CD14-positive monocyte (primary cell): ENCODE data around the gene EVL. TPM values are rescaled to one million over a fixed set of nuclear protein-coding genes. Genes with fewer than 3 reads are reported as not detected.

Experiments used
- DNase-seq, 3 donors: peaks; one replicate each; pipeline ENCODE4 v3.0.0-alpha.2; 2011 to 2022
- H2AFZ ChIP-seq: 2 replicates; pipeline ENCODE4 v1.6.0; 2012; ENCODE audit warnings: mild to moderate bottlenecking, low read depth, low read length, inconsistent platforms; ENCODE audit not compliant: insufficient read depth, poor library complexity, severe bottlenecking
- H3K27ac ChIP-seq, 2 donors: 1 replicate in 1 of 2; 2 replicates in 1 of 2; pipeline ENCODE4 v1.5.1; 2012 to 2013; ENCODE audit warnings: low read length in 2 of 2, control low read depth in 1 of 2, inconsistent platforms in 1 of 2, low read depth in 1 of 2, mild to moderate bottlenecking in 1 of 2
- H3K27me3 ChIP-seq, 2 donors: one replicate each; pipeline versions ENCODE4 v1.6.0 to v1.6.1; 2011 to 2013; ENCODE audit warnings: low read length in 2 of 2; ENCODE audit not compliant: control insufficient read depth in 2 of 2, insufficient read depth in 2 of 2
- H3K36me3 ChIP-seq, 2 donors: replicated peaks in 1 of 2; 1 replicate in 1 of 2; 2 replicates in 1 of 2; pipeline versions ENCODE4 v1.5.1 to v1.6.1; 2012 to 2013; ENCODE audit warnings: low read length in 2 of 2, control low read depth in 1 of 2, inconsistent platforms in 1 of 2, mild to moderate bottlenecking in 1 of 2; ENCODE audit not compliant: insufficient read depth in 2 of 2, control insufficient read depth in 1 of 2
- H3K4me1 ChIP-seq, 2 donors: 1 replicate in 1 of 2; 2 replicates in 1 of 2; pipeline versions ENCODE4 v1.5.1 to v1.6.1; 2012 to 2013; ENCODE audit warnings: low read length in 2 of 2, control low read depth in 1 of 2, inconsistent platforms in 1 of 2, mild to moderate bottlenecking in 1 of 2, moderate library complexity in 1 of 2; ENCODE audit not compliant: insufficient read depth in 2 of 2, control insufficient read depth in 1 of 2
- H3K4me2 ChIP-seq: replicated peaks from 2 replicates; pipeline ENCODE3; 2012; ENCODE audit warnings: low read length, moderate library complexity, mild to moderate bottlenecking; ENCODE audit not compliant: poor library complexity, severe bottlenecking; ENCODE audit errors: extremely low read depth
- H3K4me3 ChIP-seq, 3 experiments: fragments of 200-600 bp in 1 of 3; sonication (generic) in 1 of 3; replicated peaks in 1 of 3; 1 replicate in 2 of 3; 2 replicates in 1 of 3; pipeline ENCODE4 v1.5.1; 2011 to 2013; ENCODE audit warnings: low read length in 3 of 3, mild to moderate bottlenecking in 3 of 3, control low read depth in 2 of 3, low read depth in 2 of 3, inconsistent platforms in 1 of 3, moderate library complexity in 1 of 3
- H3K79me2 ChIP-seq: 2 replicates; pipeline ENCODE4 v1.6.0; 2012; ENCODE audit warnings: mild to moderate bottlenecking, control low read depth, inconsistent platforms, low read length, moderate library complexity; ENCODE audit not compliant: insufficient read depth
- H3K9ac ChIP-seq: 2 replicates; pipeline ENCODE4 v1.6.0; 2017; ENCODE audit warnings: low read length, mild to moderate bottlenecking; ENCODE audit not compliant: insufficient read depth, poor library complexity, severe bottlenecking
- H3K9me3 ChIP-seq, 2 donors: replicated peaks in 1 of 2; 1 replicate in 1 of 2; 2 replicates in 1 of 2; pipeline versions ENCODE4 v1.5.1 to v1.6.1; 2012 to 2013; ENCODE audit warnings: low read length in 2 of 2, control low read depth in 1 of 2; ENCODE audit not compliant: control insufficient read depth in 1 of 2, insufficient read depth in 1 of 2
- H4K20me1 ChIP-seq: 2 replicates; pipeline ENCODE4 v1.6.0; 2012; ENCODE audit warnings: mild to moderate bottlenecking, low read length, control low read depth, moderate library complexity; ENCODE audit not compliant: insufficient read depth
- H3K27ac Mint-ChIP-seq, 7 donors: one replicate each; pipeline ENCODE4 v1.8.0; 2020; ENCODE audit warnings: mild to moderate bottlenecking in 7 of 7, mixed read lengths in 7 of 7, moderate library complexity in 6 of 7, inconsistent platforms in 2 of 7
- H3K27me3 Mint-ChIP-seq, 3 donors: one replicate each; pipeline ENCODE4 v1.8.0; 2021 to 2022; ENCODE audit warnings: low read depth in 3 of 3, mild to moderate bottlenecking in 3 of 3, mixed read lengths in 3 of 3, moderate library complexity in 3 of 3, inconsistent platforms in 1 of 3
- H3K36me3 Mint-ChIP-seq, 2 donors: one replicate each; pipeline ENCODE4 v1.8.0; 2020; ENCODE audit warnings: mixed read lengths in 2 of 2, inconsistent platforms in 1 of 2, mild to moderate bottlenecking in 1 of 2
- H3K4me1 Mint-ChIP-seq: one replicate; pipeline ENCODE4 v1.8.0; 2020; ENCODE audit warnings: mild to moderate bottlenecking, mixed read lengths
- H3K4me3 Mint-ChIP-seq, 2 donors: one replicate each; pipeline ENCODE4 v1.8.0; 2020; ENCODE audit warnings: mild to moderate bottlenecking in 2 of 2, mixed read lengths in 2 of 2, moderate library complexity in 1 of 2
- H3K9me3 Mint-ChIP-seq, 7 donors: one replicate each; pipeline ENCODE4 v1.8.0; 2020 to 2022; ENCODE audit warnings: mixed read lengths in 7 of 7, mild to moderate bottlenecking in 6 of 7, moderate library complexity in 6 of 7, inconsistent platforms in 2 of 7
- WGBS: methylation state at CpG from one replicate; pipeline ENCODE4 v1.1.5; 2013; ENCODE audit warnings: missing lambda C conversion rate; ENCODE audit not compliant: insufficient coverage; 5-methylcytosine and 5-hydroxymethylcytosine counted together
- intact Hi-C, 2 donors: fragments of 100-400 bp; cut with micrococcal nuclease; formaldehyde crosslinking; loops; one replicate each; pipeline versions ENCODE4 v1.15.0 to v1.15.1; 2023
- polyA plus RNA-seq, 3 donors: library from polyadenylated mRNA; depleted of rRNA in 1 of 3; unstranded in 2 of 3; stranded (reverse) in 1 of 3; fragments of 300-500 nt in 2 of 3; fragments of >200 nt in 1 of 3; fragmentation: Illumina TruSeq in 2 of 3; gene quantifications; 1 replicate in 2 of 3; 2 replicates in 1 of 3; pipeline ENCODE4 v1.2.3, GENCODE V29; 2012 to 2021
- TF ChIP-seq, protein P1 (sequence below): fragments of 200-600 bp; IDR thresholded peaks from one replicate; pipeline ENCODE4 v1.8.0; 2022; ENCODE audit warnings: antibody characterized with exemption, mild to moderate bottlenecking

The EVL gene
- polyA plus RNA-seq, 3 donors: 3.2 to 131 (median 6.7) TPM

- Histone ChIP-seq H4K20me1 (peaks cover 16% of the 10 kb centered on the region), H3K4me2 (no peak overlapping the region), H3K9ac (no peak overlapping the region), H3K4me1 (peaks cover 61 to 80% of the 10 kb centered on the region in 2 donors), H3K4me3 (no peak overlapping the region), H3K9me3 (no peaks in the 10 kb centered on the region), H3K36me3 (no peaks in the 10 kb centered on the region), H3K27me3 (no peaks in the 10 kb centered on the region), H3K27ac (peak overlapping the region; percentile 65 to 84), H3K79me2 (peaks cover 41% of the 10 kb centered on the region), H2AFZ (peak overlapping the region; percentile 55)
- WGBS: 22% methylated on average over 4 of the region's 7 CpGs
- no peak overlapping the region for H3K4me3 Mint-ChIP-seq
- peaks cover 0 to 2% (median 0%) of the 10 kb centered on the region in 7 donors for H3K9me3 Mint-ChIP-seq
- peak overlapping the region; percentile 84 to 94 (median 93) for H3K27ac Mint-ChIP-seq
- peaks cover 78% of the 10 kb centered on the region for H3K4me1 Mint-ChIP-seq
- peaks cover 0 to 2% (median 0%) of the 10 kb centered on the region in 3 donors for H3K27me3 Mint-ChIP-seq
- intact Hi-C loops: no loop called here
- peak; percentile 63 to 85 (median 65) for DNase-seq
- TF ChIP-seq, protein P1, sequence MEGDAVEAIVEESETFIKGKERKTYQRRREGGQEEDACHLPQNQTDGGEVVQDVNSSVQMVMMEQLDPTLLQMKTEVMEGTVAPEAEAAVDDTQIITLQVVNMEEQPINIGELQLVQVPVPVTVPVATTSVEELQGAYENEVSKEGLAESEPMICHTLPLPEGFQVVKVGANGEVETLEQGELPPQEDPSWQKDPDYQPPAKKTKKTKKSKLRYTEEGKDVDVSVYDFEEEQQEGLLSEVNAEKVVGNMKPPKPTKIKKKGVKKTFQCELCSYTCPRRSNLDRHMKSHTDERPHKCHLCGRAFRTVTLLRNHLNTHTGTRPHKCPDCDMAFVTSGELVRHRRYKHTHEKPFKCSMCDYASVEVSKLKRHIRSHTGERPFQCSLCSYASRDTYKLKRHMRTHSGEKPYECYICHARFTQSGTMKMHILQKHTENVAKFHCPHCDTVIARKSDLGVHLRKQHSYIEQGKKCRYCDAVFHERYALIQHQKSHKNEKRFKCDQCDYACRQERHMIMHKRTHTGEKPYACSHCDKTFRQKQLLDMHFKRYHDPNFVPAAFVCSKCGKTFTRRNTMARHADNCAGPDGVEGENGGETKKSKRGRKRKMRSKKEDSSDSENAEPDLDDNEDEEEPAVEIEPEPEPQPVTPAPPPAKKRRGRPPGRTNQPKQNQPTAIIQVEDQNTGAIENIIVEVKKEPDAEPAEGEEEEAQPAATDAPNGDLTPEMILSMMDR: no peak
- peaks cover 33 to 40% of the 10 kb centered on the region in 2 donors for H3K36me3 Mint-ChIP-seq
These were observed 11.4 kb downstream of the EVL start for GRCh38 chr14:100076606-100077005.

GRCh38 chr14:100077441-100077840, 12.2 kb downstream of the EVL start:
- no peaks in the 10 kb centered on the region for H3K36me3 ChIP-seq
- WGBS: 89% methylated on average over 5 of the region's 9 CpGs
- TF ChIP-seq, protein P1: no peak
- Mint-ChIP-seq H3K27ac (peak overlapping the region in 2 of 7 donors; percentile 93), H3K9me3 (peaks cover 0 to 2% (median 0%) of the 10 kb centered on the region in 7 donors), H3K4me1 (peaks cover 80% of the 10 kb centered on the region), H3K4me3 (no peak overlapping the region), H3K27me3 (peaks cover 0 to 2% (median 0%) of the 10 kb centered on the region in 3 donors), H3K36me3 (peaks cover 33 to 44% of the 10 kb centered on the region in 2 donors)
- no peak overlapping the region for H3K4me3 ChIP-seq
- no peak overlapping the region for H2AFZ ChIP-seq
- H3K27ac ChIP-seq: no peak overlapping the region
- H3K4me2 ChIP-seq: no peak overlapping the region
- intact Hi-C loops: no loop called here
- H3K4me1 ChIP-seq: peaks cover 59 to 75% of the 10 kb centered on the region in 2 donors
- H3K27me3 ChIP-seq: no peaks in the 10 kb centered on the region
- no peak overlapping the region for H3K9ac ChIP-seq
- no peaks in the 10 kb centered on the region for H3K9me3 ChIP-seq
- DNase-seq: no peak
- peaks cover 19% of the 10 kb centered on the region for H4K20me1 ChIP-seq
- H3K79me2 ChIP-seq: peaks cover 39% of the 10 kb centered on the region
